ENCODE measurements around the gene RASSF5. TPM values are rescaled to one million over a fixed set of nuclear protein-coding genes. Genes with fewer than 3 reads are reported as not detected.
A peak's percentile ranks its signal among the peaks of the same experiment; 100 is the strongest.

RASSF5 gene
- total RNA-seq, 5 donors from 2014 or later (not counting 1 experiment from before 2014, with no cell fraction given), result 174 to 224 (median 204) TPM

DNA sequence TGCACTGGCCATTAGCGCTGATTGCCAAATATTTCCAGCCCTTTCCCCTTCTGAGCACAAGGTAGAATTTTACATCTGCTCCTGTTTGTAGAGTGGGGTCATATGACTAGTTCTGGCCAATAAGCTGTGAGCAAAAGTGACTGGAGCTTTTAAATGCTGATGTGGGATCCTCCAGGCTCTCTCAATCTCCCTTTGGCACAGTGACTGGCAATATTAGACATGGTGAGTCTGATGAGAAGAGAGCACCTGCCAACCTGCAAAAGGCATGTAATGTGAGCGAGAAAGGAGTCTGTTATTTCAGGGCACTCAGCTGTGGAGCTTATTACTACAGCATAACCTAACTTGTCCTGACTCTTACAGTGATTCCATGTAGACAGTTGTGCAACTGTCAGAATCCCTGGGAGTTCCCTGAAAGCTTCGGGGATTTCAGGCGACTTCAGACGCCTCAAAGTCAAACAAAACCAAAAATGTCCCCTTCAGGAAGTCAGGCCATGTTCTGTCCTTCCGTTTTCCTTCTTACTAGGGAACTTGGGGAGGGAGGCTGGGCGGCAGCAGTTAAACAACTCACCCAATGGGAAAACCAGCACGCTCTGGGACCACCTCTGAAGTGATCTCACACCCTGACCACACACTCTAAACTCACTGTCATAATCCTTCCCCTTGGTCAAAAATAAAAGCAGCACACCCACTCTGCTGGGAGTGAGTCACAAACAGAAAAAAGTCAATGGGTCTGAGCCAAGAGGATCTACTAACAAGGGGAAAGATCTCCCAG is 3.6 kb upstream of the RASSF5 start:
- peak overlapping the region; percentile 57 to 75 for H3K27ac Mint-ChIP-seq
- peak in 3 of 35 experiments; percentile 7 to 35 (median 33) for DNase-seq

GRCh38 chr1:206504363-206504713 is 3.0 kb upstream of the RASSF5 start:
- H3K27ac ChIP-seq (ENCODE audit: low read length), result no peak overlapping the region

More for the DNA sequence above, 3.6 kb upstream of the RASSF5 start:
- no peak overlapping the region for H3K27ac ChIP-seq (ENCODE audit: low read length)
- WGBS (ENCODE audit: insufficient coverage), result no CpG with 5 or more reads among the region's 8 CpGs
- H3K4me1 ChIP-seq (ENCODE audit: control insufficient read depth in 1 of 2, extremely low read depth in 1 of 2, insufficient read depth in 2 of 2, low read length in 2 of 2), result peaks cover 2 to 38% of the 10 kb centered on the region in 2 experiments
- Mint-ChIP-seq H3K36me3 (no peaks in the 10 kb centered on the region), H3K4me1 (peaks cover 18 to 46% (median 39%) of the 10 kb centered on the region in 3 donors), H3K9me3 (no peaks in the 10 kb centered on the region), H3K4me3 (no peak overlapping the region), H3K27me3 (peaks cover 0 to 6% of the 10 kb centered on the region in 2 donors)
- peaks cover 0 to 10% of the 10 kb centered on the region in 2 experiments for H3K27me3 ChIP-seq (replicated peaks in 1 of 2; ENCODE audit: control insufficient read depth in 2 of 2, extremely low read depth in 1 of 2, insufficient read depth in 2 of 2, low read length in 1 of 2)
- H3K9me3 ChIP-seq, result no peaks in the 10 kb centered on the region
- CTCF ChIA-PET, result interaction anchor here in 1 of 2 donors (0.6 to 1.0 kb wide), 2 partner anchors 42 to 846 kb away, joined by 3 read pairs; no protein-coding TSS in a partner anchor
- POLR2A ChIA-PET, result interaction anchor here (0.6 kb wide), 3 partner anchors 9 to 170 kb away, joined by 3 to 11 read pairs (median 3); no protein-coding TSS in a partner anchor
- H3K36me3 ChIP-seq (ENCODE audit: control insufficient read depth in 2 of 2, extremely low read depth in 1 of 2, insufficient read depth in 1 of 2, low read length in 1 of 2), result peaks cover under 1 to 6% of the 10 kb centered on the region in 2 donors
- no peak overlapping the region for H3K4me3 ChIP-seq (ENCODE audit: control insufficient read depth in 1 of 2, extremely low read depth in 1 of 2, low read length in 1 of 2)
- ATAC-seq (replicated peaks in 1 of 4), result no peak

GRCh38 chr1:206505702-206506355 is 1.5 kb upstream of the RASSF5 start:
- H3K27me3 Mint-ChIP-seq, result peaks cover 15 to 20% of the 10 kb centered on the region in 2 donors
- peak overlapping the region in 1 of 2 donors; percentile 31 for H3K27ac Mint-ChIP-seq
- Histone ChIP-seq H3K4me3 (ENCODE audit: control insufficient read depth in 1 of 2, extremely low read depth in 1 of 2, low read length in 1 of 2) (no peak overlapping the region), H3K9me3 (no peaks in the 10 kb centered on the region), H3K36me3 (ENCODE audit: control insufficient read depth in 2 of 2, extremely low read depth in 1 of 2, insufficient read depth in 1 of 2, low read length in 1 of 2) (no peaks in the 10 kb centered on the region), H3K27ac (ENCODE audit: low read length) (no peak overlapping the region), H3K4me1 (ENCODE audit: control insufficient read depth in 1 of 2, extremely low read depth in 1 of 2, insufficient read depth in 2 of 2, low read length in 2 of 2) (peaks cover 2 to 39% of the 10 kb centered on the region in 2 experiments), H3K27me3 (replicated peaks in 1 of 2; ENCODE audit: control insufficient read depth in 2 of 2, extremely low read depth in 1 of 2, insufficient read depth in 2 of 2, low read length in 1 of 2) (peaks cover 4 to 23% of the 10 kb centered on the region in 2 experiments)
- H3K9me3 Mint-ChIP-seq, result no peaks in the 10 kb centered on the region
- ATAC-seq (replicated peaks in 1 of 4) (no peak), DNase-seq (no peak)
- WGBS (ENCODE audit: insufficient coverage), result 70% methylated on average over 5 of the region's 10 CpGs
- ChIA-PET POLR2A (no interaction called here), CTCF (interaction anchor here in 1 of 2 donors (0.6 to 1.6 kb wide), 3 partner anchors 25 to 77 kb away, joined by 3 read pairs; no protein-coding TSS in a partner anchor)
- no peaks in the 10 kb centered on the region for H3K36me3 Mint-ChIP-seq
- H3K4me1 Mint-ChIP-seq, result peaks cover 23 to 49% (median 39%) of the 10 kb centered on the region in 3 donors
- H3K4me3 Mint-ChIP-seq, result peak overlapping the region; percentile 76 to 80 (median 78)

More at GRCh38 chr1:206504363-206504713, 3.0 kb upstream of the RASSF5 start:
- H3K4me3 ChIP-seq (ENCODE audit: control insufficient read depth in 1 of 2, extremely low read depth in 1 of 2, low read length in 1 of 2), result no peak overlapping the region
- DNase-seq (no peak), ATAC-seq (replicated peaks in 1 of 4) (no peak)
- H3K9me3 Mint-ChIP-seq, result no peaks in the 10 kb centered on the region
- ChIA-PET CTCF (interaction anchor here in 1 of 2 donors (0.6 to 1.0 kb wide), 2 partner anchors 41 to 847 kb away, joined by 3 read pairs; no protein-coding TSS in a partner anchor), POLR2A (interaction anchor here (0.6 kb wide), 2 partner anchors 9 to 108 kb away, joined by 3 to 11 read pairs; no protein-coding TSS in a partner anchor)
- peaks cover 5 to 11% of the 10 kb centered on the region in 2 donors for H3K27me3 Mint-ChIP-seq
- H3K4me3 Mint-ChIP-seq, result no peak overlapping the region
- peaks cover 23 to 49% (median 39%) of the 10 kb centered on the region in 3 donors for H3K4me1 Mint-ChIP-seq
- no peaks in the 10 kb centered on the region for H3K9me3 ChIP-seq
- H3K27ac Mint-ChIP-seq, result peak overlapping the region; percentile 57 to 75
- peaks cover 0 to 5% of the 10 kb centered on the region in 2 donors for H3K36me3 ChIP-seq (ENCODE audit: control insufficient read depth in 2 of 2, extremely low read depth in 1 of 2, insufficient read depth in 1 of 2, low read length in 1 of 2)
- WGBS (ENCODE audit: insufficient coverage), result 44% methylated on average over 3 of the region's 3 CpGs
- H3K36me3 Mint-ChIP-seq, result no peaks in the 10 kb centered on the region
- peaks cover 4 to 14% of the 10 kb centered on the region in 2 experiments for H3K27me3 ChIP-seq (replicated peaks in 1 of 2; ENCODE audit: control insufficient read depth in 2 of 2, extremely low read depth in 1 of 2, insufficient read depth in 2 of 2, low read length in 1 of 2)
- peaks cover 2 to 39% of the 10 kb centered on the region in 2 experiments for H3K4me1 ChIP-seq (ENCODE audit: control insufficient read depth in 1 of 2, extremely low read depth in 1 of 2, insufficient read depth in 2 of 2, low read length in 2 of 2)

DNA sequence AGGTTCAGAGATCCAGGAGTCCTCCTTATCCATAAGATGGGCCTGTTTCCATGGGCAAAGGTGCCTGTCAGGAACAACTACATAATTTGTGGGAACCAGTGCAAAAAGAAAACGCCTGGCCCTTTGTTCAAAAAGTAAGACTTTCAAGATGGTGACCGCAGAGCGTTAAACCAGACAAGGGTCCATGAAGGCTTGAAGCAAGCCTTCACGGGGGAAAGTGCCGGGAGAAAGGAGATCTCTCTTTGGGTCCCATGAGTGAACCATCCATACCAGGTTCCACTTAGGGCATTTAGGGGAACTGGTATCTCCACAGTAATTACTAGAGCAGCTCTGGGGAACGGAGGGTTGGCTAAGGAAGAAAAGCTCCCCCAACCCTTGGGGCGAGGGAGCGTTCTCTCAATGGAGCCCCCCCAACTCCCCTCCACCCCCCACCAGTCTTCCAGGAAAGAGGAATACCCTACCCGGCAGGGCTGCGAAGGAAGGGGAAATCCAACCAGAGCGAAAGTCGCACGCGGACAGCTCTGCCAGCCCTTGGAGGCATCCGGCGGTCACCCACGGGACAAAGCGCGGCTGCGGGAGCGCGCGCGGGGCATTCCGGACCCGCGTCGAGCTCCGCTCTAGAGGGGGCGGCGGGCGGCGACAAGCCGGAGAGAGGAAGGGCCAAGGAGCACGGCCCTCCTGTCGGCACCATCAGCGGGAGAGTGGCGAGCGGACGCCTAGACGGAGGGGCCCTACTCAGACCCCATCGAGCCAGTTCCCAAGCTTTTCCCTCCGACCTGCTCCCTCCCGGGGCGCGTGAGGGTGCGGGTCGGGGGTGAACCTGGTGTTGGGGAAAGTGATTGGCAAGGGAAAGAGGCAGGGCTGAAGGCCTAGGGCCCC is 687 bp upstream of the RASSF5 start:
- Mint-ChIP-seq H3K4me1 (peaks cover 23 to 49% (median 39%) of the 10 kb centered on the region in 3 donors), H3K27ac (no peak overlapping the region), H3K9me3 (no peaks in the 10 kb centered on the region), H3K36me3 (no peaks in the 10 kb centered on the region), H3K4me3 (peak overlapping the region; percentile 76 to 80 (median 78)), H3K27me3 (peaks cover 17 to 21% of the 10 kb centered on the region in 2 donors)
- Histone ChIP-seq H3K27ac (ENCODE audit: low read length) (peak overlapping the region; percentile 21), H3K4me1 (ENCODE audit: control insufficient read depth in 1 of 2, extremely low read depth in 1 of 2, insufficient read depth in 2 of 2, low read length in 2 of 2) (peaks cover 2 to 39% of the 10 kb centered on the region in 2 experiments), H3K4me3 (ENCODE audit: control insufficient read depth in 1 of 2, extremely low read depth in 1 of 2, low read length in 1 of 2) (peak overlapping the region; percentile 79 to 80), H3K9me3 (no peaks in the 10 kb centered on the region), H3K36me3 (ENCODE audit: control insufficient read depth in 2 of 2, extremely low read depth in 1 of 2, insufficient read depth in 1 of 2, low read length in 1 of 2) (no peaks in the 10 kb centered on the region), H3K27me3 (replicated peaks in 1 of 2; ENCODE audit: control insufficient read depth in 2 of 2, extremely low read depth in 1 of 2, insufficient read depth in 2 of 2, low read length in 1 of 2) (peaks cover 4 to 29% of the 10 kb centered on the region in 2 experiments)
- CTCF ChIA-PET, result interaction anchor here (0.5 to 1.6 kb wide), 6 partner anchors 25 to 77 kb away, joined by 3 to 7 read pairs (median 3); no protein-coding TSS in a partner anchor
- POLR2A ChIA-PET, result interaction anchor here (0.6 kb wide), 4 partner anchors 9 to 505 kb away, joined by 3 to 7 read pairs (median 4); no protein-coding TSS in a partner anchor
- peak; percentile 11 to 32 (median 26) for ATAC-seq (replicated peaks in 1 of 4)
- peak in 9 of 35 experiments; percentile 3 to 51 (median 11) for DNase-seq
- 11% methylated on average over 36 of the region's 48 CpGs for WGBS (ENCODE audit: insufficient coverage)

DNA sequence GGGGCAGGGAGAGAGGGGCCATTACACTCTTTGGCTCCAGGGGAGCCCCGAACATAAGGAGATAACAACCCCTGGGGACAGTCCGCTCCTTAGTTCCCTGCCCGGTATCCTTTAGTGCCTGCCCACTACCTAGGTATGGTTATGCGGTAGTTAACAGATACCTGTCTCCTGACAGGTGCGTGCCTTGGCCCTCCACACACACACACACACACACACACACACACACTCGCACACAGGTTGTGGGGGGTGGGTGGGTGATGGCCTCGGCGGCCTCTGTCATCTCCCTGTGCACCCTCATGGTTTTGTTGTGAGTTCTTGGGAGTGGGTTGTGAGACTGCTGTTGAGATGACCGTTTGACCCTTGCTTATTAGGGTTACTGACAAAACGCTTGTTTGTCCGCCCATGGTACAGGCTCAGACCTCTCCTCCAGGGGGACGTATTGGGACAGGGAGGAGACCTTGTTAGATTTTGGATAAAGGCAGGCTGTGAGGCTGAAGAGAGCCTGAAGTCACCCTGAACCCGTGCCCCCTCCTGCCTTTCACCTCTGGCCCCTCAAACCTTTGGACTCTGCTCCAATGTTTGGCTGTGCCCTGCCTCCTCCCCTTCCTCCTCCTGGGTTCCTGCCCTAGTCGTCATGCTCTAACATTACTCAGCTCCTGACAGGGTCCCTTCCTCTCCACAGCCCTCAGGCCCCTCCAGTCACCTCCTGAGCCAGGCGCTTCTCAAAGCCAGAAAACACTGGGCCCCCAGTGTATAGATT is 979 bp downstream of the RASSF5 start:
- Histone ChIP-seq H3K27me3 (replicated peaks in 1 of 2; ENCODE audit: control insufficient read depth in 2 of 2, extremely low read depth in 1 of 2, insufficient read depth in 2 of 2, low read length in 1 of 2) (peaks cover 4 to 35% of the 10 kb centered on the region in 2 experiments), H3K27ac (ENCODE audit: low read length) (no peak overlapping the region), H3K4me3 (ENCODE audit: control insufficient read depth in 1 of 2, extremely low read depth in 1 of 2, low read length in 1 of 2) (peak overlapping the region; percentile 65 to 79), H3K9me3 (no peaks in the 10 kb centered on the region), H3K4me1 (ENCODE audit: control insufficient read depth in 1 of 2, extremely low read depth in 1 of 2, insufficient read depth in 2 of 2, low read length in 2 of 2) (peaks cover 2 to 39% of the 10 kb centered on the region in 2 experiments), H3K36me3 (ENCODE audit: control insufficient read depth in 2 of 2, extremely low read depth in 1 of 2, insufficient read depth in 1 of 2, low read length in 1 of 2) (no peaks in the 10 kb centered on the region)
- peak overlapping the region; percentile 63 to 80 (median 66) for H3K4me3 Mint-ChIP-seq
- H3K36me3 Mint-ChIP-seq, result no peaks in the 10 kb centered on the region
- peaks cover 17 to 22% of the 10 kb centered on the region in 2 donors for H3K27me3 Mint-ChIP-seq
- DNase-seq (peak in 1 of 35 experiments; percentile 6), ATAC-seq (replicated peaks in 1 of 4) (no peak)
- peaks cover 23 to 47% (median 36%) of the 10 kb centered on the region in 3 donors for H3K4me1 Mint-ChIP-seq
- H3K27ac Mint-ChIP-seq, result no peak overlapping the region
- 50% methylated on average over 5 of the region's 15 CpGs for WGBS (ENCODE audit: insufficient coverage)
- ChIA-PET CTCF (no interaction called here), POLR2A (no interaction called here)
- no peaks in the 10 kb centered on the region for H3K9me3 Mint-ChIP-seq

Data from T-cell (primary cell).